K562 (cell line): ENCODE measurements around the gene RGS3. TPM values are rescaled to one million over a fixed set of nuclear protein-coding genes. Genes with fewer than 3 reads are reported as not detected.

Experiments
- ATAC-seq: fragments of 200-7000 bp; cut with Tn5 transposase; 3 replicates; pipeline ENCODE4 v1.9.1; 2020; ENCODE audit warnings: moderate library complexity
- BruUV-seq: library from RNA; stranded (reverse); fragments of 400-500 nt; replicated peaks from 2 replicates; lab custom pipeline; 2021; lab: Mats Ljungman, UMichigan
- CTCF ChIA-PET: fragments of 300-600 bp; formaldehyde crosslinking; extraction: SDS; loops from one replicate; lab custom pipeline; 2021; ENCODE audit warnings: low intra/inter-chr PET ratio; lab: Yijun Ruan, JAX
- POLR2A ChIA-PET: fragments of 300-600, 350-650 bp; sonication (Branson Sonifier 250); formaldehyde crosslinking; extraction: SDS; loops from one replicate; lab custom pipeline; 2021; ENCODE audit warnings: antibody characterized with exemption, inconsistent platforms; lab: Yijun Ruan, JAX
- DNase-seq, 4 experiments: peaks; one replicate each; pipeline versions ENCODE4 v3.0.0 to v3.0.0-alpha.2; 2011 to 2018; ENCODE audit warnings: low spot score in 3 of 4, mixed read lengths in 3 of 4; ENCODE audit errors: extremely low read depth in 1 of 4
- FAIRE-seq: peaks from 2 replicates; lab custom pipeline; 2011; peaks lifted over from hg19 to GRCh38; lab: Jason Lieb, UNC
- H2AFZ ChIP-seq: 2 replicates; pipeline ENCODE4 v1.6.0; 2011; ENCODE audit warnings: low read depth, low read length, control low read depth, inconsistent platforms
- H3K27ac ChIP-seq: fragments of 200-600 bp; 3 replicates; pipeline ENCODE4 v1.8.0; 2011; ENCODE audit warnings: low read depth, mild to moderate bottlenecking, control low read depth, inconsistent platforms, low read length, moderate library complexity, mixed read lengths; ENCODE audit errors: extremely low read depth
- H3K27me3 ChIP-seq, 2 experiments: fragments of 300-600 bp in 1 of 2; 2 replicates in 1 of 2; 3 replicates in 1 of 2; pipeline versions ENCODE4 v1.6.0 to v1.8.0; 2011; ENCODE audit warnings: inconsistent platforms in 2 of 2, low read length in 2 of 2, mild to moderate bottlenecking in 1 of 2, mixed read lengths in 1 of 2, moderate library complexity in 1 of 2; ENCODE audit not compliant: control insufficient read depth in 2 of 2, insufficient read depth in 2 of 2
- H3K36me3 ChIP-seq: fragments of 300-600 bp; 3 replicates; pipeline ENCODE4 v1.8.0; 2011; ENCODE audit warnings: mild to moderate bottlenecking, low read length, inconsistent platforms; ENCODE audit not compliant: control insufficient read depth, insufficient read depth
- H3K4me1 ChIP-seq, 2 experiments: fragments of 200-600 bp in 1 of 2; replicated peaks in 1 of 2; 2 replicates in 1 of 2; 3 replicates in 1 of 2; pipeline versions ENCODE4 v1.5.1 to v1.8.0; 2011; ENCODE audit warnings: inconsistent platforms in 2 of 2, low read length in 2 of 2, mild to moderate bottlenecking in 1 of 2, mixed read lengths in 1 of 2, moderate library complexity in 1 of 2; ENCODE audit not compliant: control insufficient read depth in 2 of 2, insufficient read depth in 2 of 2
- H3K4me2 ChIP-seq: 2 replicates; pipeline ENCODE4 v1.6.1; 2011; ENCODE audit warnings: low read length, control low read depth, inconsistent platforms, mixed read lengths; ENCODE audit not compliant: insufficient read depth
- H3K4me3 ChIP-seq: fragments of 200-600 bp; sonication (generic), shearing (Covaris generic); 2 replicates; pipeline ENCODE4 v1.5.1; 2016; ENCODE audit warnings: control low read depth, inconsistent platforms
- H3K79me2 ChIP-seq: fragments of 200-600 bp; 3 replicates; pipeline ENCODE4 v1.8.0; 2011; ENCODE audit warnings: low read length, inconsistent platforms; ENCODE audit not compliant: control insufficient read depth, insufficient read depth
- H3K9ac ChIP-seq, 2 experiments: 2 replicates each; pipeline versions ENCODE4 v1.6.0 to v1.6.1; 2011; ENCODE audit warnings: low read depth in 2 of 2, low read length in 2 of 2, control low read depth in 1 of 2, inconsistent platforms in 1 of 2, mild to moderate bottlenecking in 1 of 2, mixed read lengths in 1 of 2; ENCODE audit not compliant: insufficient read depth in 1 of 2
- H3K9me1 ChIP-seq: one replicate; pipeline ENCODE4 v1.6.0; 2011; ENCODE audit warnings: inconsistent platforms, mild to moderate bottlenecking, low read length, moderate library complexity; ENCODE audit not compliant: control insufficient read depth, insufficient read depth
- H3K9me3 ChIP-seq: replicated peaks from 2 replicates; pipeline ENCODE4 v1.5.1; 2011; ENCODE audit warnings: low read depth, low read length, inconsistent platforms; ENCODE audit not compliant: control insufficient read depth, insufficient read depth
- H4K20me1 ChIP-seq: replicated peaks from 2 replicates; pipeline ENCODE4 v1.6.1; 2011; ENCODE audit warnings: low read length, inconsistent platforms, mixed read lengths; ENCODE audit not compliant: control insufficient read depth, insufficient read depth
- ARHGAP35 ChIP-seq: fragments of 450-650 bp; IDR thresholded peaks from 2 replicates; pipeline ENCODE4 v1.6.1; 2018; ENCODE audit not compliant: partially characterized antibody
- CEBPB ChIP-seq: fragments of 450-650 bp; IDR thresholded peaks from 2 replicates; pipeline ENCODE4 v1.6.1; 2016; ENCODE audit warnings: missing genetic modification characterization, missing compliant biosample characterization
- CEBPG ChIP-seq, 3 experiments: fragments of 200-800 bp in 1 of 3; sonication (Bioruptor generic) in 1 of 3; sonication (generic) in 1 of 3; formaldehyde crosslinking in 1 of 3; IDR thresholded peaks in 2 of 3; conservative IDR thresholded peaks in 1 of 3; 2 replicates each; pipeline versions ENCODE4 v1.6.1 to v1.8.0; 2016 to 2022; ENCODE audit warnings: missing compliant biosample characterization in 2 of 3, missing genetic modification characterization in 2 of 3, mild to moderate bottlenecking in 1 of 3, missing genetic modification reagents in 1 of 3
- HDGF ChIP-seq: fragments of 450-650 bp; IDR thresholded peaks from 2 replicates; pipeline ENCODE4 v1.6.1; 2016
- L3MBTL2 ChIP-seq: fragments of 450-650 bp; IDR thresholded peaks from 2 replicates; pipeline ENCODE4 v1.6.1; 2016; ENCODE audit warnings: mild to moderate bottlenecking, moderate library complexity
- POLR3A ChIP-seq: IDR thresholded peaks from 2 replicates; pipeline ENCODE4 v1.6.1; 2011; ENCODE audit warnings: borderline replicate concordance, mild to moderate bottlenecking, moderate library complexity; ENCODE audit not compliant: insufficient read length, insufficient read depth; ENCODE audit errors: extremely low read depth
- RBM39 ChIP-seq: fragments of 200-400 bp; formaldehyde crosslinking; optimal IDR thresholded peaks from 2 replicates; pipeline ENCODE3; 2018; ENCODE audit warnings: low read depth, low read length
- RHOXF2B ChIP-seq: fragments of 250-450 bp; sonication (Bioruptor Pico); conservative IDR thresholded peaks from 2 replicates; pipeline ENCODE4 v1.5.1; 2021
- SIN3B ChIP-seq: fragments of 450-650 bp; IDR thresholded peaks from 2 replicates; pipeline ENCODE4 v1.6.1; 2017; ENCODE audit warnings: low read depth, mild to moderate bottlenecking, moderate library complexity
- TEAD4 ChIP-seq, 2 experiments: sonication (generic) in 1 of 2; formaldehyde crosslinking in 1 of 2; IDR thresholded peaks; 2 replicates each; pipeline versions ENCODE4 v1.6.1 to v1.8.0; 2012 to 2022; ENCODE audit warnings: borderline replicate concordance in 1 of 2, inconsistent platforms in 1 of 2, low read length in 1 of 2, mild to moderate bottlenecking in 1 of 2, missing genetic modification reagents in 1 of 2
- TRIM28 ChIP-seq: fragments of 450-650 bp; IDR thresholded peaks from 2 replicates; pipeline ENCODE4 v1.6.1; 2017
- WHSC1 ChIP-seq: IDR thresholded peaks from one replicate; pipeline ENCODE4 v1.6.1; 2012; ENCODE audit warnings: low read length, control low read depth, inconsistent platforms
- ZBTB12 ChIP-seq: fragments of 250-450 bp; sonication (Bioruptor Pico); IDR thresholded peaks from 2 replicates; pipeline ENCODE4 v1.4.0; 2020
- ZBTB49 ChIP-seq: sonication (generic); formaldehyde crosslinking; IDR thresholded peaks from 2 replicates; pipeline ENCODE4 v1.8.0; 2022; ENCODE audit warnings: missing genetic modification reagents, mild to moderate bottlenecking, borderline replicate concordance
- ZNF12 ChIP-seq: sonication (generic); formaldehyde crosslinking; IDR thresholded peaks from 2 replicates; pipeline ENCODE4 v1.4.0; 2020; ENCODE audit warnings: mild to moderate bottlenecking, missing genetic modification reagents
- ZNF24 ChIP-seq: fragments of 450-650 bp; IDR thresholded peaks from 2 replicates; pipeline ENCODE4 v1.6.1; 2016
- ZNF263 ChIP-seq: sonication (generic); formaldehyde crosslinking; IDR thresholded peaks from 2 replicates; pipeline ENCODE4 v1.8.0; 2022; ENCODE audit warnings: mild to moderate bottlenecking, missing genetic modification reagents, borderline replicate concordance
- WGBS: fragments of 100-300 bp; shearing (Covaris generic); methylation state at CpG from one replicate; pipeline ENCODE4 v1.1.6; 2016; ENCODE audit warnings: low coverage, mixed read lengths; ENCODE audit not compliant: insufficient coverage; ENCODE audit errors: missing lambda C conversion rate; 5-methylcytosine and 5-hydroxymethylcytosine counted together
- in situ Hi-C: fragments of 300-500 bp; cut with MboI; formaldehyde crosslinking; loops from 4 replicates; pipeline ENCODE4 v1.15.0; 2018; ENCODE audit warnings: inconsistent platforms, mixed read lengths
- intact Hi-C: fragments of 100-400 bp; cut with micrococcal nuclease; formaldehyde crosslinking; loops from 2 replicates; pipeline ENCODE4 v1.14.2; 2022
- polyA plus RNA-seq, 8 experiments: library from polyadenylated mRNA; depleted of rRNA in 4 of 8; stranded (reverse) in 5 of 8; unstranded in 3 of 8; fragments of >200 nt; fragmentation: Nextera tagmentation in 2 of 8; fragmentation: Illumina TruSeq in 1 of 8; extraction: Ambion mirVana in 2 of 8; extraction: Trizol in 1 of 8; gene quantifications; 2 replicates each; pipeline versions ENCODE4 v1.2.1 to v1.2.3, GENCODE V29; 2011 to 2014; ENCODE audit warnings: inconsistent platforms in 1 of 8, missing spikeins in 1 of 8
- total RNA-seq, 7 experiments: library from RNA; depleted of rRNA in 6 of 7; stranded (reverse); fragments of >200 nt in 6 of 7; fragmentation: Illumina TruSeq in 2 of 7; extraction: Trizol in 2 of 7; gene quantifications; 2 replicates each; pipeline versions ENCODE4 v1.2.1 to v1.2.3, GENCODE V29; 2011 to 2021; ENCODE audit warnings: low replicate concordance in 1 of 7

Gene RGS3
- total and polyA plus RNA-seq, 9 of the 15 experiments (the other 6 are each of a cell fraction or from before 2014, with no cell fraction given), result 0.08 to 2.9 (median 0.95) TPM

- Histone ChIP-seq H3K36me3 (no peaks in the 10 kb centered on the region), H3K9me3 (no peaks in the 10 kb centered on the region), H3K9ac (no peak overlapping the region), H3K27me3 (peaks cover 2 to 35% of the 10 kb centered on the region in 2 experiments; a peak in 4 of 5 replicates), H3K4me2 (no peak overlapping the region), H4K20me1 (no peaks in the 10 kb centered on the region), H3K27ac (no peak overlapping the region), H3K4me3 (no peak overlapping the region), H3K9me1 (no peaks in the 10 kb centered on the region), H3K79me2 (no peaks in the 10 kb centered on the region), H3K4me1 (peaks cover 0 to 4% of the 10 kb centered on the region in 2 experiments; a peak in 1 of 5 replicates), H2AFZ (no peak overlapping the region)
- in situ Hi-C loops (no loop called here), intact Hi-C loops (no loop called here)
- DNase-seq (no peak), FAIRE-seq (no peak), ATAC-seq (peak; percentile 31; the same call in 1 of the 3 replicates)
- BruUV-seq, result no TSS peak
- ChIA-PET POLR2A (interaction anchor here (0.7 to 1.1 kb wide), 2 partner anchors 25 to 47 kb away, joined by 3 to 5 read pairs; no protein-coding TSS in a partner anchor), CTCF (no interaction called here)
- TF ChIP-seq CEBPB (tag) (peak; percentile 60), ARHGAP35 (no peak), ZBTB49 (no peak), TRIM28 (no peak), SIN3B (no peak), RHOXF2B (CRISPR knock-in tag) (no peak), TEAD4 (IDR thresholded peaks at IDR 0.05; ENCODE audit: low read length) (no peak), TEAD4 (CRISPR knock-in tag; IDR thresholded peaks at IDR 0.05; ENCODE audit: borderline replicate concordance) (no peak), ZNF12 (CRISPR knock-in tag) (no peak), ZBTB12 (CRISPR knock-in tag) (no peak), ZNF24 (no peak), L3MBTL2 (no peak), HDGF (no peak), POLR3A (no peak), RBM39 (no peak), ZNF263 (CRISPR knock-in tag) (no peak), CEBPG (CRISPR knock-in tag; IDR thresholded peaks at IDR 0.05) (no peak), CEBPG (tag; conservative IDR thresholded peaks at IDR 0.05 in 1 of 2, IDR thresholded peaks at IDR 0.05 in 1 of 2) (0 out of 4 replicates have a peak, but pooled peaks of 1 of the 2 experiments have one; percentile 29), WHSC1 (no peak)
- 55% methylated on average over 10 of the region's 10 CpGs for WGBS
These were observed 35.8 kb downstream of the RGS3 start for GRCh38 chr9:113499153-113499875.
